Testis (tissue), 3 donors: ENCODE data around the gene RARS2. TPM values are rescaled to one million over a fixed set of nuclear protein-coding genes. Genes with fewer than 3 reads are reported as not detected.

Experiments
- DNase-seq: peaks from one replicate; pipeline ENCODE4 v3.0.0-alpha.2; 2019
- H3K27ac ChIP-seq, 2 donors: fragments of 200-600 bp; sonication (generic); one replicate each; pipeline ENCODE4 v1.5.1; 2019
- H3K27me3 ChIP-seq: fragments of 200-600 bp; sonication (generic); one replicate; pipeline ENCODE4 v1.5.1; 2019
- H3K36me3 ChIP-seq: fragments of 200-600 bp; sonication (generic); one replicate; pipeline ENCODE4 v1.5.1; 2017; ENCODE audit warnings: low read depth; ENCODE audit errors: missing control alignments
- H3K4me1 ChIP-seq: fragments of 200-600 bp; sonication (generic); one replicate; pipeline ENCODE4 v1.5.1; 2019
- H3K4me3 ChIP-seq, 2 donors: fragments of 200-600 bp; sonication (generic); one replicate each; pipeline ENCODE4 v1.5.1; 2017 to 2019
- H3K9me3 ChIP-seq: fragments of 200-600 bp; sonication (generic); one replicate; pipeline ENCODE4 v1.5.1; 2017
- CTCF ChIP-seq, 3 experiments: fragments of 450-650 bp in 2 of 3; fragments of 200-600 bp in 1 of 3; sonication (generic) in 1 of 3; IDR thresholded peaks; one replicate each; pipeline ENCODE4 v1.5.1; 2016 to 2019; ENCODE audit warnings: antibody characterized with exemption in 3 of 3, mild to moderate bottlenecking in 2 of 3, moderate library complexity in 1 of 3
- POLR2A ChIP-seq: fragments of 450-650 bp; IDR thresholded peaks from one replicate; pipeline ENCODE4 v1.6.1; 2017; ENCODE audit warnings: antibody characterized with exemption, mild to moderate bottlenecking, moderate library complexity
- WGBS, 2 donors: methylation state at CpG; one replicate each; pipeline ENCODE4 v1.1.5; 2018; 5-methylcytosine and 5-hydroxymethylcytosine counted together
- intact Hi-C: fragments of 100-400 bp; cut with DNase I; formaldehyde crosslinking; loops from one replicate; pipeline ENCODE4 v1.15.1; 2023; ENCODE audit warnings: low total_unique reads
- polyA plus RNA-seq: library from polyadenylated mRNA; stranded (reverse); fragments of 350-450 nt; fragmentation: Illumina TruSeq; extraction: RNeasy Lipid Tissue Mini Kit (QIAGEN cat#74804); gene quantifications from one replicate; pipeline ENCODE4 v1.2.3, GENCODE V29; 2014; ENCODE audit warnings: low read depth, low replicate concordance; ENCODE audit not compliant: insufficient read depth
- total RNA-seq, 2 donors: library from RNA; depleted of rRNA; stranded (reverse); fragments of >200 nt; gene quantifications; one replicate each; pipeline ENCODE4 v1.2.3, GENCODE V29; 2016

The RARS2 gene
- total and polyA plus RNA-seq, 3 donors from 2014 or later = 33.1 to 50.9 (median 35.7) TPM

GRCh38 chr6:87575423-87575822 is 14.4 kb downstream of the RARS2 start:
- Histone ChIP-seq H3K4me3 (no peak overlapping the region), H3K4me1 (peaks cover 7% of the 10 kb centered on the region), H3K27me3 (no peaks in the 10 kb centered on the region), H3K36me3 (no peaks in the 10 kb centered on the region), H3K9me3 (no peaks in the 10 kb centered on the region), H3K27ac (no peak overlapping the region)
- DNase-seq = no peak
- no peak for TF ChIP-seq CTCF (IDR thresholded peaks at IDR 0.05)
- TF ChIP-seq POLR2A = no peak
- WGBS, 2 donors = 87 to 88% methylated on average over 2 of the region's 2 CpGs
- intact Hi-C loops = no loop called here

- DNase-seq = no peak
- H3K27ac ChIP-seq = no peak overlapping the region
- TF ChIP-seq CTCF (IDR thresholded peaks at IDR 0.05) (no peak), POLR2A (no peak)
- WGBS, 2 donors = 30 to 33% methylated on average over 2 of the region's 2 CpGs
- intact Hi-C loops = no loop called here
- peaks cover 7% of the 10 kb centered on the region for H3K4me1 ChIP-seq
- H3K36me3 ChIP-seq = no peaks in the 10 kb centered on the region
- no peaks in the 10 kb centered on the region for H3K9me3 ChIP-seq
- H3K4me3 ChIP-seq = no peak overlapping the region
- H3K27me3 ChIP-seq = no peaks in the 10 kb centered on the region
Measured at GRCh38 chr6:87574237-87574804, 15.5 kb downstream of the RARS2 start.

GRCh38 chr6:87573307-87574024 is 16.3 kb downstream of the RARS2 start:
- Histone ChIP-seq H3K4me1 (peaks cover 7% of the 10 kb centered on the region), H3K27ac (no peak overlapping the region), H3K36me3 (no peaks in the 10 kb centered on the region), H3K9me3 (no peaks in the 10 kb centered on the region), H3K27me3 (no peaks in the 10 kb centered on the region), H3K4me3 (no peak overlapping the region)
- WGBS, 2 donors = 91 to 93% methylated on average over 5 of the region's 5 CpGs
- no peak for DNase-seq
- TF ChIP-seq POLR2A (no peak), CTCF (IDR thresholded peaks at IDR 0.05) (no peak)
- intact Hi-C loops = no loop called here

- intact Hi-C loops = no loop called here
- no peaks in the 10 kb centered on the region for H3K9me3 ChIP-seq
- H3K27me3 ChIP-seq = no peaks in the 10 kb centered on the region
- WGBS, 2 donors = 86 to 87% methylated on average over 3 of the region's 3 CpGs
- DNase-seq = no peak
- no peaks in the 10 kb centered on the region for H3K36me3 ChIP-seq
- peaks cover 7% of the 10 kb centered on the region for H3K4me1 ChIP-seq
- H3K4me3 ChIP-seq = no peak overlapping the region
- TF ChIP-seq POLR2A = no peak
- TF ChIP-seq CTCF (IDR thresholded peaks at IDR 0.05) = no peak
- no peak overlapping the region for H3K27ac ChIP-seq
Measured at GRCh38 chr6:87572883-87573282, 16.9 kb downstream of the RARS2 start.

GRCh38 chr6:87572021-87572420 is 17.8 kb downstream of the RARS2 start:
- no peak for TF ChIP-seq CTCF (IDR thresholded peaks at IDR 0.05)
- no peak for TF ChIP-seq POLR2A
- H3K36me3 ChIP-seq = no peaks in the 10 kb centered on the region
- no peak for DNase-seq
- intact Hi-C loops = no loop called here
- H3K27ac ChIP-seq = no peak overlapping the region
- WGBS, 2 donors = 50 to 64% methylated on average over 4 of the region's 4 CpGs
- H3K9me3 ChIP-seq = no peaks in the 10 kb centered on the region
- H3K4me1 ChIP-seq = peaks cover 7% of the 10 kb centered on the region
- no peak overlapping the region for H3K4me3 ChIP-seq
- H3K27me3 ChIP-seq = no peaks in the 10 kb centered on the region
